ENCODE measurements around the gene CHMP2A. TPM values are rescaled to one million over a fixed set of nuclear protein-coding genes. Genes with fewer than 3 reads are reported as not detected.

Gene CHMP2A
- total and polyA plus RNA-seq, 2 of the 13 experiments (the other 11 are each of a cell fraction or from before 2014, with no cell fraction given), result 49.7 to 55.0 TPM

GRCh38 chr19:58563823-58564222, 8.9 kb upstream of the CHMP2A start:
- Histone ChIP-seq H2AFZ (ENCODE audit: low read length) (no peak overlapping the region), H4K20me1 (ENCODE audit: insufficient read depth, low read length) (no peaks in the 10 kb centered on the region), H3K27me3 (ENCODE audit: control insufficient read depth in 1 of 2, insufficient read depth in 2 of 2, low read length in 2 of 2) (no peaks in the 10 kb centered on the region), H3K4me3 (replicated peaks in 1 of 3; ENCODE audit: insufficient read depth in 1 of 3, low read depth in 2 of 3, low read length in 3 of 3) (no peak overlapping the region), H3K27ac (ENCODE audit: extremely low read length, insufficient read depth, low read length) (no peak overlapping the region), H3K4me1 (ENCODE audit: insufficient read depth, low read length) (peaks cover 23% of the 10 kb centered on the region), H3K79me2 (ENCODE audit: insufficient read depth, low read length) (peaks cover 11% of the 10 kb centered on the region), H3K4me2 (ENCODE audit: low read depth, low read length) (no peak overlapping the region), H3K9ac (ENCODE audit: insufficient read depth, low read depth, low read length) (no peak overlapping the region), H3K9me3 (ENCODE audit: low read length) (no peaks in the 10 kb centered on the region), H3K36me3 (replicated peaks in 1 of 2; ENCODE audit: control insufficient read depth in 1 of 2, insufficient read depth in 2 of 2, low read length in 2 of 2) (no peaks in the 10 kb centered on the region; a peak in 1 of 5 replicates)
- no TSS peak for BruUV-seq (replicated peaks)
- no peak for FAIRE-seq
- intact Hi-C loops (cut with micrococcal nuclease; ENCODE audit: unreplicated experiment) (no loop called here), in situ Hi-C loops (cut with HindIII; ENCODE audit: extremely low pct_ligation_motif_present, low pct_unique_long_range_greater_than_20kb) (no loop called here)
- CTCF ChIA-PET (ENCODE audit: low intra/inter-chr PET ratio, low total read pairs), result no interaction called here
- no peak for TF ChIP-seq ADNP (CRISPR knock-in tag; IDR thresholded peaks at IDR 0.05)
- no peak for TF ChIP-seq ZMYM4 (CRISPR knock-in tag; IDR thresholded peaks at IDR 0.05)
- no peak for TF ChIP-seq TGIF2 (CRISPR knock-in tag; IDR thresholded peaks at IDR 0.05)
- TF ChIP-seq USF2 (IDR thresholded peaks at IDR 0.05; ENCODE audit: low read depth, low read length), result no peak
- TF ChIP-seq USF2 (CRISPR knock-in tag; IDR thresholded peaks at IDR 0.05; ENCODE audit: borderline replicate concordance), result no peak
- no peak for TF ChIP-seq FIP1L1 (IDR thresholded peaks at IDR 0.05; ENCODE audit: borderline replicate concordance, insufficient read depth, low read depth, low read length)
- TF ChIP-seq GATAD2A (CRISPR knock-in tag; IDR thresholded peaks at IDR 0.05), result no peak
- TF ChIP-seq GPBP1L1 (CRISPR knock-in tag; IDR thresholded peaks at IDR 0.05), result no peak
- no peak for TF ChIP-seq ZNF567 (CRISPR knock-in tag; IDR thresholded peaks at IDR 0.05; ENCODE audit: borderline replicate concordance)
- no peak for TF ChIP-seq PREB (CRISPR knock-in tag; IDR thresholded peaks at IDR 0.05)
- TF ChIP-seq ZFY (CRISPR knock-in tag; IDR thresholded peaks at IDR 0.05), result no peak
- no peak for TF ChIP-seq ZFP91 (CRISPR knock-in tag; IDR thresholded peaks at IDR 0.05; ENCODE audit: borderline replicate concordance)
- TF ChIP-seq SRF (IDR thresholded peaks at IDR 0.05; ENCODE audit: low read depth, low read length), result no peak
- TF ChIP-seq PBX3 (CRISPR knock-in tag; IDR thresholded peaks at IDR 0.05; ENCODE audit: borderline replicate concordance), result no peak
- no peak for TF ChIP-seq RFX1 (IDR thresholded peaks at IDR 0.05)
- no peak for TF ChIP-seq SP4 (CRISPR knock-in tag; IDR thresholded peaks at IDR 0.05)
- no peak for TF ChIP-seq FOSL1 (CRISPR knock-in tag; IDR thresholded peaks at IDR 0.05; ENCODE audit: borderline replicate concordance)
- no peak for TF ChIP-seq ZNF30 (CRISPR knock-in tag; IDR thresholded peaks at IDR 0.05)
- 97% methylated on average over 6 of the region's 6 CpGs for whole genome bisulfite sequencing (ENCODE audit: low lambda C conversion rate)
- ATAC-seq, result no peak
- POLR2A ChIA-PET, result no interaction called here
- DNase-seq (ENCODE audit: low spot score), result no peak
